ENCODE data around the gene CARMIL3.

CARMIL3 gene

DNA sequence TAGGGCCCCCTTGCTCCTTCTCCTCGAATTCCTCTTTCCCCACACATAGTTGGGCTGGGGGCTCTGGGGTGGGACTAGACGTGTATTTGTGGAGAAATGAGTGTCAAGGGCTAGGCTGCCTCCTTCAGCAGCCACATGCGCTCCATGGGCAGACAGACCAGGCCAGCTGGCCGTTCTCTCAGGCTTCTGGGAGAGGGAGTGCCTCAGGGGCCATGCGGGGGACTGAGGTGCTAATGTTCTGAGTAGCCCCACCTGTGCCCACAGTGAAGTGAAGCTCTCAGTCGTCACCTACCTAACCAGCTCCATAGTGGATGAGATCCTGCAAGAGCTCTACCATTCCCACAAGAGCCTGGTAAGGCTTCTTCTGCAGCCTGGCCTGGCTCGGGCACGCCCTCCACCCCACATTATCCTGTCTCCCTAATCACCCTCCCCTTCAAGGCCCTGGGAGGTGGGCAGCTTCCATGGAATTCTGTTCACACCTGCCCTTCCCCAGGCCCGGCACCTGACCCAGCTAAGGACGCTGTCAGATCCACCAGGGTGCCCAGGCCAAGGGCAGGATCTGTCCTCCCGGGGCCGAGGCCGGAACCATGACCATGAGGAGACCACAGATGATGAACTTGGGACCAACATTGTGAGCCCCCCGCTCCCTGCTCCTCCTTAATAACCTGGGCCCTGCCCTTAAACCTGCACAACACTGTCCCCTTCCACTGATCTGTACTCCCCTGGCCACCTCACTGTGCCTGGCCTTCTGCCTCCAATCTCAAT lies 10.6 kb downstream of the CARMIL3 start:
- DNase-seq, result no peak

DNA sequence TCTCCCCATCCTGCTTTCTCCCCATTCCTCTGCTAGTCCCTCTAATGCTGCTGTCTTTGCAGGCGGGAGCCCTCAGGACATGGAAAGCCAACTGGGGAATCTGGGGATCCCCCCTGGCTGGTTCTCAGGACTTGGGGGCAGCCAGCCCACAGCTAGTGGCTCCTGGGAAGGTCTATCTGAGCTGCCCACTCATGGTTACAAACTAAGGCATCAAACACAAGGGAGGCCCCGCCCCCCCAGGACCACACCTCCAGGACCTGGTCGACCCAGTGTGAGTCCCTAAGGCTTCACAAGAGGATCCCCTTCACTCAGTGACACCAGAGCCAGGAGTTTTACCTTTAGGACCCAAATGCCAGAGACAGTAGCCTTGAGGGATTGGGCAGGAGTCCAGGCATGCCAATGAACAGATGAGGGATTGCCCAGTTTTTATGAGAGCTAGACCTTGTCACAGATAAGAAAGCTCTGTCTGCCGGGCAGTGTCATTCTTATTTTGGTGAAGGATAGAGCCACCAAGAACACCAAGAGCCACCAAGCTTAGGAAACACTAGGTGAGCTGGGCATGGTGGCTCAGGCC lies 11.5 kb downstream of the CARMIL3 start:
- DNase-seq, result no peak

DNA sequence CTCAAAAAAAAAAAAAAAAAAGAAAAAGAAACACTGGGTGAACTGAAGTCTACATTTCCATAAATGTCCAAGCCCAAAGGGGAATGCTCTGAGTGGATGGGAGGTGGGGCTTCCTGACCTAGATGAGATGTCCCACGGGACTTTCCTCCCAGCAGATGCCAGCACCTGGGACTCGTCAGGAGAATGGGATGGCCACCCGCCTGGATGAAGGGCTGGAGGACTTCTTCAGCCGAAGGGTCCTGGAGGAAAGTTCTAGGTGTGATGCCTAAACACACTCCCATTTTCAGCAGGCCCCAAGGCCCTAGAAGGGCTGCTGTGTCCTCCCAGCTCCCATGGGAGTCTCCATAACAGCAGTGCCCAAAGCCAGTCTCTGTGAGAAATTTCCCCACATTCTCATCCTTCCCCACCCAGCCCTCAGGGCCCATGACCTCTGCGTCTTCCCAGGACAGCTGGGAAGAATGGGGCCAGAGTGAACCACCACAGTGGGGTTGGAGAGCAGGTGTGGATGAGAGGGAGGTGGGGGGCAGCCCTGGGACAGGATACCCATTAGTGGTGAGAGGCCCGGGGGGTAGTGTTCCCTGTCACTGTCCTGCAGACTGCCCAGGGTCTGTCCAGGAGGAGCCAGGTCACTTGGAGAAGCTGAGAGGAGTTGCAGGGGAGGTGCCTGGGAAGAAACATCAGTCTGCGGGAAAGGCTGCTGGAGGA lies 12.4 kb downstream of the CARMIL3 start:
- DNase-seq, result no peak

DNA sequence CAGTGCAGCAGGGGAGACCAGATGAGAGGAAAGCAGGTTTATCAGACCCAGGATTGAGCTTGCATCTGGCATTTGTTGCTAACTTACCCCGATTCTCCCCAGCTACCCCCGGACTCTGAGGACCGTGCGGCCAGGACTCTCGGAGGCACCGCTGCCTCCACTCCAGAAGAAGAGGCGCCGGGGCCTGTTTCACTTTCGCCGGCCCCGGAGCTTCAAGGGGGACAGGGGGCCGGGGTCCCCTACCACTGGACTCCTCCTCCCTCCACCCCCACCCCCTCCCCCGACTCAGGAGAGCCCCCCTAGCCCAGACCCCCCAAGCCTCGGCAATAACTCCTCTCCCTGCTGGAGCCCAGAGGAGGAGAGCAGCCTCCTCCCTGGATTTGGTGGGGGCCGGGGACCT lies 13.0 kb downstream of the CARMIL3 start:
- DNase-seq, result no peak

- no peak for DNase-seq
These were observed 13.6 kb downstream of the CARMIL3 start for GRCh38 chr14:24065408-24065807.

DNA sequence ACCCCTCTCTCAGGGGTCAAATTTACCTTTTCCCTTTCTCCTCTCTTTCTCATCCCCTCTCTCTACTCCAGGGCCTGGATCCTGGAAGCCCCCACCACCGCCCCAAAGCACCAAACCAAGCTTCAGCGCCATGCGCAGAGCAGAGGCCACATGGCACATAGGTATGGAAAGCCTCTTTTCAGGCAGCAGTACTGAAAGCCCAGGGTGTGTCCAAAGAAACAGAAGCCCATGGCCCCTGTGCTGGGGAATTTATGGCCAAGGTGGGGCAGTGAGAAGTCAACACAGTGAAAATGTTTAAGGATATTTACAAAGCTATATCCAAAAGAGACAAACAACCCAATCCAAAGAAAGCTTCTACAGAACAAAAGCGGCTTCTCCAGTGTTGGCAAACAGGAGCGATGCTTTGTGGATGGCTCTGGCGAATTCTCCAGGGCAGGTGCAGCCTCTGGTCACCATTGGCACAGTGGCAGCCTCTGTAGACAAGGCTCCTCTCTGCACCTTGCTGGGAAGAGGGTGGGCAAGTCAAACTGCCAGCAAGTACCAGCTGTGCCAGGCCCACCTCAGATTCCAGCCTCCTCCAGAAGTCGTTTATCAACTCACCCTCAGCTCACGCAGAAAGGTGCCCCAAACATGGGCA lies 14.8 kb downstream of the CARMIL3 start:
- no peak for DNase-seq

DNA sequence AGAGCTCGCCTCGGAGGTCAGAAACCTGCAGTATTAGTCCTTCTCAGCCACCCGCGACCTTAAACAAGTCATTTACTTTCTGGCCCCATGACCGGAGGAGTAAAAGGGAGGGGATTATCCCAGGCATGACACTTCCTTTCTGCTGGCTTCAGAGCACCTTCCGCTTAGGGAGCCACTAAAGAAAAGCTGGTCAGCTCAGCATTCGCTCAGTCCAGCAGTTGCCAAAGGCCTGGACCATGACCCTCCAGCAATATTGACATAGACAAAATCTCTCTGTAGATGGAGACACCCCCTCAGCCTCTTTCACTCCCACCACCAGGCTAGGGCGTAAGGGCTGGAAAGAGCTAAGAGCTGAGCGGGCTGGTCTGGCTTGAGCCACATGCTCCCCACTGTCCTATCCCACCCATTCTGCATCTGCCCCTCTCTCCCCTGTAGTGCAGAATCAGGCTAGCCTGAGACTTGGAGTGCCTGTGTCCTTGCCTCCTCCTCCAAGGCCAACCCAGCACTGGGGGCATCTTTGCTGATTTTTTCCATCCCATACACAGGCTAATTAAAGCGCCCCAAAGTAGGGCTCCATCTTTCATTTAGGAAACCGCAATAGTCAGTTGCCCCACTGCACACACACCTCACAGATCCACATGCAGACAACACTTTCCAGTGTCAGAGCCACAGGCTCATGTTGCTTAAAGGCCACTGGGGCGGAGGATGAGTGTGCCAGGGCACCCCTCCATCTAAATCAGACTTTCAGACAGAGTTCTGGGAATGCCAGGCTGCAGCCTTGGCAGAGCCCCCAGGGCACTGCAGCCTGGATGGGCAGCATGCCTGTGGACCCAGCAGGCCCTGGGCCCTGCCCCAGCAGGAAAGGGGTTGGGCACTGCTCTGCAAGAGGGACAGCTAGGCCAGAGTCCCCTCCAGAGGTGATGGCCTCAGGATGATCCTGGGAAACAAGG lies 15.6 kb downstream of the CARMIL3 start:
- no peak for DNase-seq

- DNase-seq, result no peak
These were observed 17.1 kb downstream of the CARMIL3 start for GRCh38 chr14:24068711-24069410.

- no peak for DNase-seq
These were observed 17.6 kb downstream of the CARMIL3 start for GRCh38 chr14:24069411-24069735.

GRCh38 chr14:24070285-24071143 lies 18.7 kb downstream of the CARMIL3 start:
- no peak for DNase-seq

DNA sequence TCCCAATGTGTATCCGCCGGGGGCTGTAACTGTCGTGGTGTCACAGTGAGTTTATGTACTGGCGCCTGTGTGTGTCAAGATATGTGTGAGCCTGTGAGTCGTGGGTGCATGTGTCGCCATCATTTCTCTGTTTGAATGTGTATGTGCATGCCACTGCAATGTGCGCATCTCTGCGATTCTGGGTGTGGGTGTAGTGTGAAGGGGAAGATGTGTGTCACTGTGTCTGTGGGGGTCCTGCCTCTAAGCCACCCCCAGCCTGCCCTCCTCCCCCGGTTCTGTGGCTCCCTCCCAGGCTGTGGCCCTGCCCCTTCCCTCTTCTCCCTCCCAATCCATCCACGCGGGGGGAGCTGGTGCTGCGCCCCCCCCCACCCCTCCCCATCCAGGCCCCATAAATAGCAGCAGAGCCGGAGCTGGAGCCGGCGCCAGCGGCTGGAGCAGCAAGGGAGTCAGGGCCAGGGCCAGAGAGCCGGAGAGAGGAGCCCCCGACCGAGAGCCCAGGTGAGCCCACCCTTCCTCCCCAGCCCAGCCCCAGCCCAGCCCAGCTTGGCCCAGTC lies 19.4 kb downstream of the CARMIL3 start, which contains the start of gene CPNE6:
Gene CPNE6, plus strand, starts transcription at position 419 of the 554 bp plus-strand sequence. CDS start 1,375 bp downstream, outside the sequence.
- peak in 1 of 4 experiments; percentile 28 for DNase-seq

- DNase-seq, result no peak
These were observed 20.1 kb downstream of the CARMIL3 start for GRCh38 chr14:24071836-24072430.

DNA sequence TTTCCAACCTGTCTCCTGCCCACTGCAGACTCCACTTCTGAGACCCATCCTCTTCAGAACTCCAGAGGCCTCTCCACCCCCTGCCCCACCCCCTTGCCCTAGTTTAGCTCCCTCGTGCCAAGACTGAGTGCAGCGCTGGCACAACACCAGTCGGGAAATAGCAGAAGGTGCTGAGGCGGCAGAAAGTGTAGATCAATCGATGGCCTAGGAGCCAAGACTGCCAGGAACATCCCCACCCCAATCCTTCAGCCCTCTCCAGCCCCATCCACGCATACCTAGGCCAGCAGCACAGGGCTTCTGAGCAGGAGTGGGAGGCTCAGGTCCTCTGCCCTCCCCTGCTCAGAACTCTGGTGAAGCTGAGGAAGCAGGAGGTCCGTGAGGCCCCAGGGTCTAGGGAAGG lies 20.6 kb downstream of the CARMIL3 start:
- no peak for DNase-seq

DNA sequence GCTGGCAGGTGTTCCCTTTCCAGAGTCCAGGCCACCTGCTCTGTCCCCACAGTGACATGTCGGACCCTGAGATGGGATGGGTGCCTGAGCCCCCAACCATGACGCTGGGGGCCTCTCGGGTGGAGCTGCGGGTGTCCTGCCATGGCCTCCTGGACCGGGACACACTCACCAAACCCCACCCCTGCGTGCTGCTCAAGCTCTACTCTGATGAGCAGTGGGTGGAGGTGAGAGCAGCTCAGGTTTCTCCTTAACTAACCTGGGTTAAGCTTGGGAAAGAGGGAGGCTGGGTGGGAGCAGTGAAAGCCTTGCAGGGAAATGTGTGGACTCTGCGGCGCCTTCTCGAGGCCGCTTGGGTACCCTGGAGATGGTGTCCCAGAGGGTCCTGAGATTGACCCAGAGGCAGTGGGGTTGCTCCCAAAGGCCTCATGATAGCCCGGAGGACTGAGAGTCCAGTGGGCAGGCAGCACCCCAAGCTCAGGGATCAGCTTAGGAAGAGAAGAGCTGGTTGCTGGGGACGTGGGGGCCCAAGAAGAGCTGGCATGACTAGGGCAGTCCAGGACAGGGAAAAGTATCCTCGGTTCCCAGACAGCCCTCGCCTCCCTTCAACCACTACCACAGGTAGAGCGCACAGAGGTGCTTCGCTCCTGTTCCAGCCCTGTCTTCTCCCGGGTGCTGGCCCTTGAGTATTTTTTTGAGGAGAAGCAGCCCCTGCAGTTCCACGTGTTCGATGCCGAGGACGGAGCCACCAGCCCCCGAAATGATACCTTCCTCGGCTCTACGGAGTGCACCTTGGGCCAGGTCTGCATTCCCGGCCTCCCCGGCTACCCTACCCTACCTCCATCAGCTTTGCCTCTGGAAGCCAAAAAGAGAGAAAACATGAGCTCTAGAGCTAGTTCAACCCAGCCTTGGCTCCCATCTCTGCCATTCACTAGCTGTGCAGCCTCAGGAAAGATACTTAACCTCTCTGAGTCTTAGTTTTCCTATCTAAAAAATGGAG lies 21.4 kb downstream of the CARMIL3 start:
- no peak for DNase-seq

GRCh38 chr14:24074625-24075484 lies 23.0 kb downstream of the CARMIL3 start:
- DNase-seq, result no peak

- no peak for DNase-seq
These were observed 23.9 kb downstream of the CARMIL3 start for GRCh38 chr14:24075485-24076301.

- DNase-seq, result no peak
These were observed 24.4 kb downstream of the CARMIL3 start for GRCh38 chr14:24076302-24076601.

All from suppressor macrophage (primary cell).